HL-60 (cell line): ENCODE measurements around the gene KCNK15.

Experiments
- GABPA ChIP-seq: IDR thresholded peaks from 2 replicates; pipeline ENCODE4 v1.6.1; 2012; ENCODE audit warnings: low read depth
- POLR2AphosphoS5 ChIP-seq: IDR thresholded peaks from 2 replicates; pipeline ENCODE4 v1.6.1; 2012; ENCODE audit warnings: low read depth
- REST ChIP-seq: IDR thresholded peaks from 2 replicates; pipeline ENCODE4 v1.6.1; 2012; ENCODE audit warnings: low read depth; ENCODE audit not compliant: insufficient replicate concordance
- TF ChIP-seq, protein P1 (sequence below): IDR thresholded peaks from one replicate; pipeline ENCODE4 v1.5.1; 2011; ENCODE audit warnings: low read length, control low read depth, inconsistent platforms; ENCODE audit not compliant: insufficient read depth

DNA sequence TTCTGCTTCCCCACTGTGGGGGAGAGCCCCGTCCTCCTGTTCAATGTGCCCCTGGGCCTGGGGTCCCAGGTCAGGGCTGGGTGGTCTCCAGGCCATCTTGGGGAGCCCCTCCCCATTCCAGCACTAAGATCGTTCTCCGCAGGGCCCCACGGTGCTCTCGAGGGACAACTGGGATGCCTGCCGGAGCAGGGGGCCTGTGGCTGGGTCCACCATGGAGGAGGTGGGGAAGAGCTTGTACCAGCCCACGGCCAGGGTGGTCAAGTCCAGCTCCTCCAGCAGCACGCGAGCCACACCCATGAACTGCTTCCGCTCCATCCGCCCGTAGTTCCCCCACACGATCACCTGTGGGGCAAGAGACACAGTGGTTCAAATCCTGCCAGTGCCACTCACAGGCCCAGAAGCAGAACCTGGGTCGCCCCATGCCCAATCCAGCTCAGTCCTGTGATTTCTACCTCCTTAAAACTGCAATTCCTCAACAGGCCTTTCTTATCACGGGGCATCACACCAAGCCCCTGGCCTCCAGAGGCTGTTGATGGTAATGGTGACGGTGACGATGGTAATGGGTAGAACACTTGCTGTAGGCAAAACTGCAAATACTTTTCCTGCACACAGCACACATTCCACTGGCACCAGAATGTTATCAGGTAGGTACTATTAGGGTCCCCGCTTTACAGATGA lies 10.5 kb downstream of the KCNK15 start:
- TF ChIP-seq, protein P1, sequence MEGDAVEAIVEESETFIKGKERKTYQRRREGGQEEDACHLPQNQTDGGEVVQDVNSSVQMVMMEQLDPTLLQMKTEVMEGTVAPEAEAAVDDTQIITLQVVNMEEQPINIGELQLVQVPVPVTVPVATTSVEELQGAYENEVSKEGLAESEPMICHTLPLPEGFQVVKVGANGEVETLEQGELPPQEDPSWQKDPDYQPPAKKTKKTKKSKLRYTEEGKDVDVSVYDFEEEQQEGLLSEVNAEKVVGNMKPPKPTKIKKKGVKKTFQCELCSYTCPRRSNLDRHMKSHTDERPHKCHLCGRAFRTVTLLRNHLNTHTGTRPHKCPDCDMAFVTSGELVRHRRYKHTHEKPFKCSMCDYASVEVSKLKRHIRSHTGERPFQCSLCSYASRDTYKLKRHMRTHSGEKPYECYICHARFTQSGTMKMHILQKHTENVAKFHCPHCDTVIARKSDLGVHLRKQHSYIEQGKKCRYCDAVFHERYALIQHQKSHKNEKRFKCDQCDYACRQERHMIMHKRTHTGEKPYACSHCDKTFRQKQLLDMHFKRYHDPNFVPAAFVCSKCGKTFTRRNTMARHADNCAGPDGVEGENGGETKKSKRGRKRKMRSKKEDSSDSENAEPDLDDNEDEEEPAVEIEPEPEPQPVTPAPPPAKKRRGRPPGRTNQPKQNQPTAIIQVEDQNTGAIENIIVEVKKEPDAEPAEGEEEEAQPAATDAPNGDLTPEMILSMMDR: no peak
- TF ChIP-seq GABPA (no peak), POLR2AphosphoS5 (no peak), REST (no peak)
